Measurements from ENCODE around the gene BCL2L1. TPM values are rescaled to one million over a fixed set of nuclear protein-coding genes. Genes with fewer than 3 reads are reported as not detected.

Gene BCL2L1
- total RNA-seq, 1 experiment from 2014 or later, result 277 TPM

DNA sequence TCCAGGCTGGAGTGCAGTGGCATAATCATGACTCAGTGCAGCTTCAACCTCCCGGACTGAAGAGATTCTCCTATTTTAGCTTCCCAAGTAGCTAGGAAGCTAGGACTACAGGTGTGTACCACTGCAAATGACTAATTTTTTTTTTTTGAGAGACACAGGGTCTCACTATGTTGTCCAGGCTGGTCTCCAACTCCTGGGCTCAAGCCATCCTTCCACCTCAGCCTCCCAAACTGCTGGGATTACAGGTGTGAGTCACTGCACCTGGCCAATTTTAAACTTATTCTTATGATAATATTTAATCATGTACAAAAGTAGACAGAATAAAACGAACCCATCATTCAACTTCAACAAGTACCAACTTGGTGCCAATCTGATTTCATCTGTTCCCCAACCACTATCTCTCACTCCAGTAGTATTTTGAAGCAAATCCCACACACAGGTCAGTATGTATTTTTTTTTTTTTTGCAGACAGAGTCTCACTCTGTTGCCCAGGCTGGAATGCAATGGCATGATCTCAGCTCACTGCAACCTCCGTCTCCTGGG is 32.5 kb downstream of the BCL2L1 start:
- H3K79me2 ChIP-seq (ENCODE audit: low read length), result peaks cover 92% of the 10 kb centered on the region
- H3K36me3 ChIP-seq (ENCODE audit: low read depth, low read length), result peaks cover 70% of the 10 kb centered on the region
- no peak overlapping the region for H3K9ac ChIP-seq (ENCODE audit: low read length)
- no peaks in the 10 kb centered on the region for H3K27me3 ChIP-seq (ENCODE audit: low read length)
- no peak for ATAC-seq
- ChIA-PET POLR2A (ENCODE audit: unreplicated experiment) (interaction anchor here (0.6 kb wide), 1 partner anchor 26 kb away, joined by 3 read pairs; no protein-coding TSS in a partner anchor), CTCF (no interaction called here)
- intact Hi-C loops (cut with micrococcal nuclease), result no loop called here
- H3K9me3 ChIP-seq (ENCODE audit: low read length), result no peaks in the 10 kb centered on the region
- peaks cover 23% of the 10 kb centered on the region for H3K4me1 ChIP-seq (ENCODE audit: insufficient read depth, low read length)
- no peak overlapping the region for H3K27ac ChIP-seq (ENCODE audit: low read length)
- BruUV-seq (replicated peaks), result no TSS peak
- peak; percentile 1 for DNase-seq
- peaks cover 5% of the 10 kb centered on the region for H3F3A ChIP-seq (ENCODE audit: low read length, unreplicated experiment)
- H3K4me2 ChIP-seq (ENCODE audit: low read length), result no peak overlapping the region
- TF ChIP-seq, protein P1, sequence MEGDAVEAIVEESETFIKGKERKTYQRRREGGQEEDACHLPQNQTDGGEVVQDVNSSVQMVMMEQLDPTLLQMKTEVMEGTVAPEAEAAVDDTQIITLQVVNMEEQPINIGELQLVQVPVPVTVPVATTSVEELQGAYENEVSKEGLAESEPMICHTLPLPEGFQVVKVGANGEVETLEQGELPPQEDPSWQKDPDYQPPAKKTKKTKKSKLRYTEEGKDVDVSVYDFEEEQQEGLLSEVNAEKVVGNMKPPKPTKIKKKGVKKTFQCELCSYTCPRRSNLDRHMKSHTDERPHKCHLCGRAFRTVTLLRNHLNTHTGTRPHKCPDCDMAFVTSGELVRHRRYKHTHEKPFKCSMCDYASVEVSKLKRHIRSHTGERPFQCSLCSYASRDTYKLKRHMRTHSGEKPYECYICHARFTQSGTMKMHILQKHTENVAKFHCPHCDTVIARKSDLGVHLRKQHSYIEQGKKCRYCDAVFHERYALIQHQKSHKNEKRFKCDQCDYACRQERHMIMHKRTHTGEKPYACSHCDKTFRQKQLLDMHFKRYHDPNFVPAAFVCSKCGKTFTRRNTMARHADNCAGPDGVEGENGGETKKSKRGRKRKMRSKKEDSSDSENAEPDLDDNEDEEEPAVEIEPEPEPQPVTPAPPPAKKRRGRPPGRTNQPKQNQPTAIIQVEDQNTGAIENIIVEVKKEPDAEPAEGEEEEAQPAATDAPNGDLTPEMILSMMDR (conservative IDR thresholded peaks at IDR 0.05; ENCODE audit: low read depth, low read length), result no peak
- no peak for TF ChIP-seq EZH2 (IDR thresholded peaks at IDR 0.05; ENCODE audit: low read length, unreplicated experiment)
- TF ChIP-seq EZH2phosphoT487 (IDR thresholded peaks at IDR 0.05; ENCODE audit: borderline replicate concordance, low read length), result no peak
- H4K20me1 ChIP-seq (ENCODE audit: low read length), result peaks cover 21% of the 10 kb centered on the region
- H2AFZ ChIP-seq (ENCODE audit: low read length), result no peak overlapping the region
- H3K4me3 ChIP-seq (ENCODE audit: low read length), result no peak overlapping the region
- H3K9me2 ChIP-seq (replicated peaks; ENCODE audit: low read length), result no peaks in the 10 kb centered on the region

DNA sequence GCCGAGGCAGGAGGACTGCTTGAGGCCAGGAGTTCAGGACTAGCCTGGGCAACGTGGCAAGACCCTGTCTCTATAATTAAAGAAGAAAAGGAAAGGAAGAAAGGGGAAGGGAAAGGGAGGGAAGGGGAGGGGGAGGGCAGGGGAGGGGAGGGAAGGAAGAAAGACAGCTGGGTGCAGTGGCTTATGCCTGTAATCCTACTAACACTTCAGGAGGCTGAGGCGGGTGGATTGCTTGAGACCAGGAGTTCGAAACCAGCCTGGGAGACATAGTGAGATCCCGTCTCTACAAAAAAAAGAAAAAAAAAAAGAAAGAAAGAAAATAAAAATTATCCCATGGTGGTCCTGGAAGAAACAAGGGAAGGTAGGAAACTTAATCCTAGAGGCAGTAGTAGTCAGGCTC is 33.5 kb downstream of the BCL2L1 start:
- no peaks in the 10 kb centered on the region for H3K27me3 ChIP-seq (ENCODE audit: low read length)
- TF ChIP-seq EZH2 (IDR thresholded peaks at IDR 0.05; ENCODE audit: low read length, unreplicated experiment), result no peak
- TF ChIP-seq, protein P1 (conservative IDR thresholded peaks at IDR 0.05; ENCODE audit: low read depth, low read length), result no peak
- TF ChIP-seq EZH2phosphoT487 (IDR thresholded peaks at IDR 0.05; ENCODE audit: borderline replicate concordance, low read length), result no peak
- no peak overlapping the region for H3K4me2 ChIP-seq (ENCODE audit: low read length)
- no peaks in the 10 kb centered on the region for H3K9me3 ChIP-seq (ENCODE audit: low read length)
- peaks cover 13% of the 10 kb centered on the region; the same call in 1 of the 2 replicates for H3K4me1 ChIP-seq (ENCODE audit: insufficient read depth, low read length)
- ATAC-seq, result no peak
- BruUV-seq (replicated peaks), result no TSS peak
- no peak overlapping the region for H3K27ac ChIP-seq (ENCODE audit: low read length)
- H3K79me2 ChIP-seq (ENCODE audit: low read length), result peaks cover 92% of the 10 kb centered on the region
- peaks cover 5% of the 10 kb centered on the region for H3F3A ChIP-seq (ENCODE audit: low read length, unreplicated experiment)
- H2AFZ ChIP-seq (ENCODE audit: low read length), result no peak overlapping the region
- POLR2A ChIA-PET (ENCODE audit: unreplicated experiment), result no interaction called here
- H3K36me3 ChIP-seq (ENCODE audit: low read depth, low read length), result peaks cover 69% of the 10 kb centered on the region
- DNase-seq, result no peak
- no peaks in the 10 kb centered on the region for H3K9me2 ChIP-seq (replicated peaks; ENCODE audit: low read length)
- no peak overlapping the region for H3K4me3 ChIP-seq (ENCODE audit: low read length)
- intact Hi-C loops (cut with micrococcal nuclease), result no loop called here
- H4K20me1 ChIP-seq (ENCODE audit: low read length), result peaks cover 24% of the 10 kb centered on the region
- no peak overlapping the region for H3K9ac ChIP-seq (ENCODE audit: low read length)
- CTCF ChIA-PET, result no interaction called here

DNA sequence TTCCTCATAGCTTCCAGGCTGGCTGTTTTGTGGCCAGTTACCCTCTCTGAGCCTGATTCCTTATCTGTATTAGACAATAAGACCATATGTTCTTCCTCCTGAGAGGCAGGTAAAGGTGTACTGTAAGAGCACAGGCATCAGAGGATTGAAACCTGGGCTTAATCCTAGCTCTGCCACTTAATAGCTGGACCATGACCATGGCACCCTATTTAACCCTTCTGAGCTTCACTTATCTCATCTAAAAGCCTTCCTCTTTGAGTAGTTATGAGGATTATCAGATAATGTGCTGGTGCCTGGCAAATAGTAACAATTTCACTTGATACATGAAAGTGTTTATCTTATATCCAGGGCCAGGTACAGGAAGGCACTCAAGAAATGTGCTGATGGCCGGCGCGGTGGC is 34.9 kb downstream of the BCL2L1 start:
- intact Hi-C loops (cut with micrococcal nuclease), result no loop called here
- Histone ChIP-seq H3K4me3 (ENCODE audit: low read length) (no peak overlapping the region), H3K27ac (ENCODE audit: low read length) (no peak overlapping the region), H3F3A (ENCODE audit: low read length, unreplicated experiment) (peaks cover 5% of the 10 kb centered on the region), H3K9ac (ENCODE audit: low read length) (no peak overlapping the region), H3K4me1 (ENCODE audit: insufficient read depth, low read length) (peaks cover 6% of the 10 kb centered on the region; the same call in 1 of the 2 replicates), H3K9me3 (ENCODE audit: low read length) (no peaks in the 10 kb centered on the region), H3K9me2 (replicated peaks; ENCODE audit: low read length) (no peaks in the 10 kb centered on the region), H3K36me3 (ENCODE audit: low read depth, low read length) (peaks cover 68% of the 10 kb centered on the region), H4K20me1 (ENCODE audit: low read length) (peaks cover 29% of the 10 kb centered on the region), H3K27me3 (ENCODE audit: low read length) (no peaks in the 10 kb centered on the region), H3K79me2 (ENCODE audit: low read length) (peaks cover 93% of the 10 kb centered on the region), H3K4me2 (ENCODE audit: low read length) (no peak overlapping the region), H2AFZ (ENCODE audit: low read length) (no peak overlapping the region)
- CTCF ChIA-PET, result interaction anchor here (1.1 kb wide), 1 partner anchor 36 kb away, joined by 3 read pairs; no protein-coding TSS in a partner anchor
- TF ChIP-seq EZH2phosphoT487 (IDR thresholded peaks at IDR 0.05; ENCODE audit: borderline replicate concordance, low read length) (no peak), EZH2 (IDR thresholded peaks at IDR 0.05; ENCODE audit: low read length, unreplicated experiment) (no peak)
- TF ChIP-seq, protein P1 (conservative IDR thresholded peaks at IDR 0.05; ENCODE audit: low read depth, low read length), result no peak
- ATAC-seq (no peak), DNase-seq (no peak)
- no TSS peak for BruUV-seq (replicated peaks)
- POLR2A ChIA-PET (ENCODE audit: unreplicated experiment), result no interaction called here

Data from PC-3 (cell line).